HG03139 (cell line): ENCODE measurements around the gene ZNF236.

Experiments used
- ATAC-seq: cut with Tn5 transposase; IDR thresholded peaks from one replicate; pipeline ENCODE4 v1.9.1; 2021; ENCODE audit not compliant: unreplicated experiment

Gene ZNF236

DNA sequence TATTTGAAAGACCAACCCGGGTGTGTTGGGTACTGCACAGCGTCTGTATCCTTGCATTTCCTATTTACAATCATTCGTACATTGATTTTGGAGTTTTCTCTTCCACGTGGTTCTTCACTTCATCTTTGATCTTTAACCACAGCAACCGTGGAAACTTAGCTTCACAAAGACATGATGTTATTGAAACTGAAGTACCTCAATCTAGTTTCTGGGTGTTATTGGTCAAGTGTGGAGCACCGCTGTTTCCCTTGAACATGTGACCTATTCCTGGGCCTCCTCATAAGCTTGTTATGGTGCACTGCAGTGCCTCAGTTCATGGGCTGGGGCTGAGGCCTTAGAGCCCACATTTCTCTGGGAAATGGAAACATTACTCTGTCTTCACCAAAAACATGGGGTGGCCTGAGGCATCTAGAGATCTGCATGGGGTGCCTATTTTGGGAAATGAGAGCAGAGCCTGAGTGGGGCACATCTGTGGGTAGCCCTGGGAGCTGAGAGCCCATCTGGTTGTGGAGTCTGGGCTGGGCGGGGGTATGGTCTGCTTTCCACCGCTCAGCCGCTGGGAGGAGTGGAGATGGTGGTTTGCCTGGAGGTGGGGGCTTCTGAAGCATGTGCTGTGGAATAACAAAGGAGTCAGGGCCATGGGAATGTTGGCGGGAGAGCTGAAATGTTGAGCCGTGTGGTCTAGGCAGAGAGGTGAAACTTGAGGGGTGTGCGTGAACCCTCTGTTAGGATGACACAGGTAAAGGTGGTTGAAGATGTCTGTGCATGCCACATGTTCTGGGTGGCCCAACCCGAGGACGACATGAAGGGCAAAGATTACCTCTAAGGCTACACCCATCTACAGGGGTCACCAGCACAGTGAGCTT lies 37.4 kb downstream of the ZNF236 start:
- no peak for ATAC-seq

DNA sequence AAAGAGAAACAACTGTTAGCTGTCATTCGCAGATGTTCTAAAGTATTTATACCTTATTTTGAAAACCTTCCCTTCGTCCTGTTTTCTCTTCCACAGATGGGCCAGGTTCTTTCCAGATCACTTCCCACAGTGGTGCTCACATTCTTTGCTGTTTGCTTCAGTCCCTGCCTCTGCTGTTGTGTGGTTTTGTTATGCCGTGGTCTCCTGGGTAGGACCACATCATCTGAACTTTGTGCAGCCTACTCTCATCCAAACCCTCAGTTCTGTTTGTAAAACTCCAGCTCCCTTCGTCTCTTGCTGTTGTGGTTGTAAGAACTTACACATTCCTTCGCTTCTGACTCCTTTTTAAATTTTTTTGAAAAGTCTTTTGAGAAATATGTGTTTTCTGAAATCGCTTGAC lies 38.1 kb downstream of the ZNF236 start:
- ATAC-seq: no peak

DNA sequence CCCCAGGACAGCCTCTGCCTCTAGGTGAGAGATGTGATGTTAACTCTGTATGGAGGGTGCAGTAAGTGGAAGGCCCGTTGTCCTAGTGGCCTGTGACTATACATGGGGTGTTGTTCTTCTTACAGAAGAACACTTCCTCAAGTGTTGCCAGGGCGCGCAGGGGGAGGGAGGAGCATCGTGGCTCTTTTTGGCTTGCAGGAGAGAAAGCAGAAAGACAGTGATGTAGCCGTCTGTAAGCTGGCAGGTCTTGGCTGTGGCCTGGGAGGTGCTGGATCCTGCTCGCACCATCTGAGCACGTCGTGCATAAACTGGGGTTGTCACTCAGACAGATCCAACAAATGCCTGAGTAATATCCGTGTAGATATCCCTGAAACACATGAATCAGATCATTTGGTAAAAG lies 44.3 kb downstream of the ZNF236 start:
- ATAC-seq: no peak

DNA sequence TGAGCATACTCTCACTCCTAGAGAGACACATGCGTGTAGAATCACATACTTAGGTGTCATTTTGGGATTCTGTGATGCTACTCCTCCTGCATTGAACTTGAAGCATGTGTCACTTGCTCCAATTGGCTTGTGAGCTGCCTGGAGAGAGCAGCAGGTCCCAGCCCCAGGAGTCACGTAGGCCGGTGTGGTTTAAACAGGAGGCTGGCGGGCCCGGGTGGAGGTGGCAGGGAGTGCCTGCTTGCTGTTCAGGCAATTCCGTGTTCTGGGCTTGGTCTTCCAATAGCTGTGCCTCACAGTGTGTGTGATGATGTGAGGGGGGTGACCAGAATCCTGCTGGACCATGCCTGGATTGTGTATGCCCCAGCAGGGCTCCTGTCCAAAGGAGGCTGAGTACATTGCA lies 51.0 kb downstream of the ZNF236 start:
- no peak for ATAC-seq

DNA sequence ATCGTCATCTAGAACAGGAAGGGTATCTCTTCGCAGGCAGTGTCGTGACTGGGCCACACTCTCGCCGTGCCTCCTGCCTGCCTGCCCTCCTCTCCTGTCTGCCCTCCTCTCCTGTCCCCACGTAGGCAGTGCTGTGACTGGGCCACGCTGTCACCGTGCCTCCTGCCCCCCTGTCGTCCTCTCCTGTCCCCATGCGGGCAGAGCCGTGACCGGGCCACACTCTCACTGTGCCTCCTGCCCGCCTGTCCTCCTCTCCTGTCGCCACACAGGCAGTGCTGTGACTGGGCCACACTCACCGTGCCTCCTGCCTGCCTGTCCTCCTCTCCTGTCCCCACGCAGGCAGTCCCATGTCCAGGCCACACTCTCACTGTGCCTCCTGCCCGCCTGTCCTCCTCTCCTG lies 51.4 kb downstream of the ZNF236 start:
- ATAC-seq: no peak

DNA sequence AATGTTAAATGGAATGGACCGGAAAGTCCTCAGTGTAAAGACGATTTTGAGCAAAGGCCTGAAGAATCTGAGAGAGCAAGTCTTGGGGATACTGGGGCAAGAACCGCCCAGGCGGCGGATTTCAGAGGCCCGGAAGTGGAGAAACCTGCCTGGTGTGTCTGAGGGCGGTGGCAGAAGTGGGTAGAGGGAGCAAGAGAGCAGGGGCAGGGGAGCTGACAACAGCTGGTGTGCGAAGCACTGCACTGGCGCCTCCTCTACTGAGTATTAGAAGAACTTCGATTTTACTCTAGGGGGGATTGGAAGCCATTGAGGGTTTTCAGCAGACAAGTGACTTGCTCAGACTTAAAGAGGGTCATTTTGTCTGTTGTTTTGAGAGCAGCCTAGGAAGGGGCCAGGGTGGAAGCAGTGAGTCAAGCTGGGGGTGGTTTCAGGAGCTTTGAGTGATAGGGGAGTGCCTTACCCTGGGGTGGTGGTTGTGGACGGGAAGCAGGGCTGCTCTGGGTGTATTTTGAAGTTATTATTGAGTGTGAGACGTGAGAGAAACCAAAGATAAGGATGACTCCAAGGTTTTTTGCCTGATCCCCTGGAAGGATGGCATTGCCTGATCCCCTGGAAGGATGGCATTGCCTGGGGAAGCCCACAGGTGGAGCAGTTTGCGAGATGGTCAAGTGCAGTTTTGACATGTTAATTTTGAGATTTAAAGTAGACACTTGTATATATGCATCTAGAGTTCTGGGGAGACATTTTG lies 52.5 kb downstream of the ZNF236 start:
- ATAC-seq: no peak

DNA sequence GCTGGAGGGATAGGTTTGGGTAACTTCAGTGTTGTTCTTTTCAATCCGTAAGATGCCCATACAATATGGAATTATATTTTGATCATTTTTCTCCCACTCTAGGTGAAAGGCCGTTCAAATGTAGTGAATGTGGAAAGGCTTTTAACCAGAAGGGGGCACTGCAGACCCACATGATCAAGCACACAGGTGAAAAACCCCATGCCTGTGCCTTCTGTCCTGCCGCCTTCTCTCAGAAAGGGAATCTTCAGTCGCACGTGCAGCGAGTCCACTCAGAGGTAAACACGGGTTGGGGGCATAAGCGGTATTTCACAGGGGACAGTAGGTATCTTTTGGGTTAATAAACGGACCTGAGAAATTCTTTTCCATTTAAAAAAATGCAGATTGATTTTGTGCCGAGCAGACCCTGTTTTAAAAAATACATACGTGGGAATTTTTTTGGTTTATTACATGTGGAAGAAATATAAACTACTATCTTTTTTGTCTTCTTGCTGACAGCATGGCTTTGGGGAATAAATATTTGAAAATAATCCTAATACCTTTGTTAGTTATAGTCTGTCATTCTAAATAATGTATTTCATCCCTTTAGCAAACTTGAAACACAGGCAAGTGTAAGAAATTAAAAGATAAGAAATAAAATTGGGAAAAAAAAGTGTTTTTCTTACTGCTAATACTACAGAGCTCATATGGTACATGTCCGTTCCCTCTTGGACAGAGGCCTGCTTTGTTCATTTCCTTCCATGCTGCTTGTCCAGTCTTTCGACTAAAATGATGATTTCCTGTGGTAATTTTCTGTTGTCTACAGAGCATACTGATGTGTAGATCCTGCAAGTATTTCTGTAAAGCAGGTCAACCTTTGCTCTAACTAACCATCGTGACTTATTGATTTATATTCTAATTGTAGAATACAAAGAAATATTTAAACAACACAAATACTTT lies 53.3 kb downstream of the ZNF236 start:
- ATAC-seq: no peak

DNA sequence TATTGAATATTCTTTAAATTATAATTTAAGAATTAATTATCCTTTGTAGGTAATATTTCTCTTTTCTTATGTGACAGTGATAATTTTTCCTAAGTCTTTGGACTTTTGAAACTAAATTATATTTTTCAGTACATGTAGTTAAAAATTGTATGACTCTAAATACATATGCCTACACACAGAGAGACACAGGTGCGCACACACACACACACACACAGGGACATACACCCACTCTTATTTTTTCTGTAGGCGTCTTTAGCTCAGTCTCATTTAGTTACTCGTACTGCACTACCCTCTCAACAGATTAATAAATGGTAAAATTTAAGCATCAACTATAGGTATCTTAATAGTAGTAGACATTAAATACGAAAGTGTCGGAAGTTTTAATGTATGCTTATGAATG lies 56.1 kb downstream of the ZNF236 start:
- ATAC-seq: no peak

DNA sequence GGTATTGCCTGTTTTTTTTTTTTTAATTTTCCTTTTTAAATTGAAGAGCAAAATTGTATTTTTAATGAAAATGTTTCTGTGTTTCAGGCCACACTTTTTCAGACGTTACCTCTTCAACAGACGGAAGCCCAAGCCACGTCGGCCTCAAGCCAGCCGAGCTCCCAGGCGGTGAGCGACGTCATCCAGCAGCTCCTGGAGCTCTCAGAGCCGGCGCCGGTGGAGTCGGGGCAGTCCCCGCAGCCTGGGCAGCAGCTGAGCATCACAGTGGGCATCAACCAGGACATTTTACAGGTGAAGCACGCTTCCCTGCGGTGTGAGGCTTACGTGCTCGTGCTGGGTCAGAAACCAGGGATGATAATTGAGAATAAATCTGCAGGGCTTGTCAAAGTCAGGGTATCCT lies 57.7 kb downstream of the ZNF236 start:
- no peak for ATAC-seq

DNA sequence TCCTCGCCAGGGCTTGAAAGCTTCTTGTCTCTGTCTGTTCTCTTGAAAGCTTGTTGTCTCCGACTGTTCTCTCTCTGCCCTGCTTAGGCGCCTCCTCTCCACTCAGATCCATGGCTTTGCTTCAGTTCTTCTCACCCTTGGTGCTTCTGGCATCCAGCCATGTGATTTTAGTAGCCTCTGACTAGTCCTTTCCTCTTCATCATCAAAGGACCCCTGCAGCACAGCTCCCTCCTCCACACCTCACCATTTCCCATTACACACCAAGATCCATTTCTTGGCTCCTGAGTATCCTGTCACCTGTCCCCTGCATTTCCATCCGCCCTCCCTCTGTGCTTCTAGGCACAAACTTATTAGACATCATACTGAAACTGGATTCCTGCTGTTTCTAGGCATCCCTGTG lies 59.4 kb downstream of the ZNF236 start:
- ATAC-seq: no peak

DNA sequence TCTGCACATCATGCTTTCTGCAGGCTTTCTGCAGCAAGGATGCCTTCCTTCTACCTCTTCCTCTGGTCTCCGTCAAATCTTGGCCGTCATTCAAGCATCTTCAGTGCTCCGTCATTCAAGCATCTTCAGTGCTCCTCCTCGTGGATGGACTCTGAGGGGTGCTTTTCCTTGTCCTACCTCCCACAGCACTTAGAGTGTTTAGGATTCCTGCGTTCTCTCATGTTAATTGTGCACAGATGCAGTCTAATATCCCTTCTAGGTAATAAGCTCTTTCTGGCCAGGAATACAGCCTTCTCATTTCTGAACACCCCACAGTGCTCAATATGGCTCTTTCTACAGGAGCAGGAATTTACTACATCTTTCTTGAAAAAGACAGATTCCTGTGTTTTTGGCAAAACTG lies 59.8 kb downstream of the ZNF236 start:
- no peak for ATAC-seq

DNA sequence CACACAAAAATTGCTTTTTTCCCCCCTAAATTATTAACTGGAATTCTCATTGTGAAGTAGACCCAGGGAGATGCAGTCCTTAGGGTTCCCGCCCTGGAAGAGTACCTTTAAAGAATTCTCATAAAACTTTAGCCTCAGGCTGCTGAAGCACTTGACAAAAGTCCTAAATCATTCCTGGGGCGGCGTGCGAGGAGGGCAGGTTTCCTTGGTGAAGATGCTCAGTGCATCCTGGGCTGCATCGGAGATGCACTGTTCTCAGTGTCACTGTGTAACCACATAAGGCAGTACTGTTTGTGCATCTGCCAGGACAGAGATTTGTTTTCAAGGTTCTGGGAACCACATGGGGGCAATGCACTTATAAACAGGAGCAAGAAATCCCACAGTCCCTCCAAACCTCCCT lies 62.6 kb downstream of the ZNF236 start:
- no peak for ATAC-seq

DNA sequence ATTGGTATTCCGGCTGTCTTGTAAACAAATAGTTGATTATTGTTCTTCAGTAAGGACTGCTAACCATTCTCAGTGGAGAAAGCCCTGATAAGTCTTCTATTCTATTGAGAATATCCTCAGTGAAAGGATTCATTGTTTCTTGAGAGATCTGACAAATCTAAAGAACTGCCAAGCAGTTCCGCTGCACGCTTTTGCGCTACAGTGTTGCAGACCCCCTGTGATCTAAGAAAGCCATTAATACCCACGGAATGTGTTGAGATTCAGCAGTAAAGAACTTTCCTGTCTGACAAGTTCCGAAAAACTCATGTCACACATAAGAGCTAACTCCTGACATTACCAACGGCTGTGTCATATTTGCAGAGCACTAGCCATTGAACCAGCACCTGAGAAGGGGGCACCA lies 63.8 kb downstream of the ZNF236 start:
- ATAC-seq: no peak

DNA sequence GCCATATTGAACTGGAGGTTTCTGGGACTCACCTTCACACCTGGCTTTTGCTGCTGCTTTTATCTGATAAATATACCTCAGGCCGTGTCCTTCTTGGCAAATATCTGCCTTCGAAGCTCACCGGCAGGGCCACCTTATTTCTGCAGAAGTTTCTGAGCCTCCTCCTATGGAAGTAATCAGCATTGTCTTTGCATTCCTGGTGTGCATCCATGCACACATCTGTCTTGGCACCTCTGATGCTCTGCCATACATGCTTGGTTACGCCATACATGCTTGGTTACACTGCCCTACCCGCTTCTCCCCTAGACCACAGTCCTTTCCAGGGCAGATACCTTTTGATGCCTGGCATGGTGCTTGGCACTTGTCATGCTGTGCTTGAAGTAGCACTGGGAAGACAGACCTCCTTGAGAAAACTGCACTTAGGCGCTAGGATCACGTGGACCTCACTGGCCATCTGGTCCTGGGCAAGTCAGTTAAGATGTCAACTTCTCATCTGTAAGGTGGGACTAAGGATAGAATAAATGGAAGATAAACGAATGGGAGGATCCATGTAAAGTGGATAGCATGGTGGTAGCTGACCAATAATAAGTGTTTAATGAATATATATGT lies 66.8 kb downstream of the ZNF236 start:
- no peak for ATAC-seq

DNA sequence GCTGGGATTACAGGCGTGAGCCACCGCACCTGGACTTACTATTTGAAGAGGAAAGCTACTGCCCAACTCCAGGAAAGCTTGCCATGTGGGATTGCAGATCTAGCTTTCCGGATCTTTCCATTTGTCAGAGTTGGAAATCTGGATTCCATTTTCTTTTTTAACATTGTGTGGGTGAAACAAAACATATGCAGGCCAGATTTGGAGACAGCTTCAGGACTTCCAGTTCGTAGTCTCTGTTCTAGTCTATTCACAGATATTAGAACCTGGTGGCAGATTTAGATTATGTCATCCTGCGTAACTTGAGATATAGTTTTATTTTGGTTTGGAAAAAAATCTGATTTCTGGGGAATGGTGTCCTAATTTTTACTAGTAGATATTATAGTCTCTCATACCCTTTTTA lies 70.5 kb downstream of the ZNF236 start:
- ATAC-seq: no peak

DNA sequence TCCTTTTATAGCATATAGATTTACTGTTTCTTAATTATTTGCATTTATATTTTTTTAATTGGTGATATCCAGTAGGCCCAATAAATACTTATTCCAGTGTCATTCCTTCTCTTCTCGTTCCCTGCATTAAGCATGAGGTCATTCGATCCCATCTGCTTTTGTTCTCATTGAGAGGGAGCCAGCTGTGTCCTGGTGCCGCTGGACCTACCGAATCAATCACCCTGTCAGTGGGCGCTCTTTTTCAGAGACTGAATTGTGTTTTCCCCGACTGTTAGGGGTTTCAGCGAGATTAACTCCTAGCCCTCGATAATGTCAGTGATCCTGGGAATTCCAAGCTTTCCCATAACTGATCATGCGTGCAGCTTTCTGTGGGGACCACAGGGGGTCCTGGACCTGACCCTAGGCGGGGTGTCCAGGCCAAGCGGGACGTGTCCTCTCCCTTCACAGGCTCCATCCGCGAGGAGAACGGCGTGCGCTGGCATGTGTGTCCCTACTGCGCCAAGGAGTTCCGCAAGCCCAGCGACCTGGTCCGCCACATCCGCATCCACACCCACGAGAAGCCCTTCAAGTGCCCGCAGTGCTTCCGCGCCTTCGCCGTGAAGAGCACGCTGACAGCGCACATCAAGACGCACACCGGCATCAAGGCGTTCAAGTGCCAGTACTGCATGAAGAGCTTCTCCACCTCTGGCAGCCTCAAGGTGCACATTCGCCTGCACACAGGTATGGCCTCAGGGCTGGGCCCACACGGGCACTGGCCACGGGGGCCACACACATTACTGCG lies 72.4 kb downstream of the ZNF236 start:
- no peak for ATAC-seq

DNA sequence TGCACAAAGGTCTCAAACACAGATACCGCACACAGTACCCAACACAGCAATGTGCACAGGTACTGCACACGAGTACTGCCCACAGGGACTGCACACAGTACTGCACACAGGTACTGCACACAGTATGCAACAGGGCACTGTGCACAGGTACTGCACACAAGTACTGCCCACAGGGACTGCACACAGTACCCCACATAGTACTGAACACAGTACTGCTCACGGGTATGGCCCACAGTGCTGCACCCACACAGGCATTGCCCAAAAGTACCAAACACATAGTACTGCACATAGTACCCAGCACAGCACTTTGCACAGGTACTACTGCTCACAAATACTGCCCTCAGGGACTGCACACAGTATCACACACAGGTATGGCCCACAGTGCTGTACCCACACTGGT lies 73.1 kb downstream of the ZNF236 start:
- no peak for ATAC-seq

DNA sequence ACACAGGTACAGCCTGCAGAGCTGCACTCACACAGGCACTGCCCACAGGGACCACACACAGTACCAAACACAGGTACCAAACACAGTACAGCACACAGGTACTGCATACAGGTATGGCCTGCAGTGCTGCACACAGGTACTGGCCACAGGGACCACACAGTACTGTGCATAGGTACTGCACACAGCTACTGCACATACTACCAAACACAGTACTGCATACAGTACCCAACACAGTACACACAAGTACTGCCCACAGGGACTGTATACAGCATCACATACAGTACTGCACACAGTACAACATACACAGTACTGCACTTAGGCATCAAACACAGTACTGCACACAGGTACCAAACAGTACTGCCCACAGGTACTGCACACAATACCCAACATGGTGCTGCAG lies 74.3 kb downstream of the ZNF236 start:
- ATAC-seq: no peak

DNA sequence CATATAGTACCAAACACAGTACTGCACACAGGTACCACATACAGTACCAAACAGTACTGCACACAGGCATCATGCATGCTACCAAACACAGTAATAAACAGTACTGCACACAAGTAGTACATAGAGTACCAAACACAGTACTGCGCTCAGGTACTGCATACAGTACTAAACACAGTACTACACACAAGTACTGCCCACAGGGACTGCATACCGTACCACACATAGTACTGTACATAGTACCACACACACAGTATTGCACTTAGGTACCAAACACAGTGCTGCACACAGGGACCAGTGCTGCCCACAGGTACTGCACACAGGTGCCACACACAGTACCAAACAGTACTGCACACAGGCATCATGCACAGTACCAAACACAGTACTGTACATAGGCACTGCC lies 74.9 kb downstream of the ZNF236 start:
- ATAC-seq: no peak

DNA sequence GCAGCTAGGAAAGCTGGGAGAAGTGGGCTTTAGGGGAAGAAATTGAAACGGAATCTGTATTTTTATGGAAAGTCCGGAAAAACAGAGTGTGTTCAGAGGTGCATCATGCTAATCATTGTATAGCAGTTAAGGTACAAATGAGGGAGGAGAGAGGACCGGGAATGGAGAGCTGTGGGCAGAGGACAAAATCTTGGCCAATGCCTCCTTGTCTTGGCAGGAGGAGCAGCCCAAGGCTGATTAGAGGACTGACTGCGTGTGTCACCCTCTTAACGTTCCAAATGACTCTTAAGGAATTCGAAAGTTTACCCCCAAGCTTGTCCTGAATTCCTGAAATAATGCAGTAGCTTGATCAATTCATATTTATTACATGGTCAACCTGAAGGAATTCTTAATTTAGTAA lies 81.0 kb downstream of the ZNF236 start:
- no peak for ATAC-seq
